DMS 273 (cell line): ENCODE data around the gene RPS16.
"Not testable (repeated sequence)": the region's sequence is repeated elsewhere in the genome, so short reads cannot be mapped to it uniquely, and the experiment has no call there.

ENCODE experiments used
- DNase-seq: peaks from one replicate; lab custom pipeline; 2025; ENCODE audit not compliant: unreplicated experiment; lab: John Stamatoyannopoulos, UW

RPS16 gene

DNA sequence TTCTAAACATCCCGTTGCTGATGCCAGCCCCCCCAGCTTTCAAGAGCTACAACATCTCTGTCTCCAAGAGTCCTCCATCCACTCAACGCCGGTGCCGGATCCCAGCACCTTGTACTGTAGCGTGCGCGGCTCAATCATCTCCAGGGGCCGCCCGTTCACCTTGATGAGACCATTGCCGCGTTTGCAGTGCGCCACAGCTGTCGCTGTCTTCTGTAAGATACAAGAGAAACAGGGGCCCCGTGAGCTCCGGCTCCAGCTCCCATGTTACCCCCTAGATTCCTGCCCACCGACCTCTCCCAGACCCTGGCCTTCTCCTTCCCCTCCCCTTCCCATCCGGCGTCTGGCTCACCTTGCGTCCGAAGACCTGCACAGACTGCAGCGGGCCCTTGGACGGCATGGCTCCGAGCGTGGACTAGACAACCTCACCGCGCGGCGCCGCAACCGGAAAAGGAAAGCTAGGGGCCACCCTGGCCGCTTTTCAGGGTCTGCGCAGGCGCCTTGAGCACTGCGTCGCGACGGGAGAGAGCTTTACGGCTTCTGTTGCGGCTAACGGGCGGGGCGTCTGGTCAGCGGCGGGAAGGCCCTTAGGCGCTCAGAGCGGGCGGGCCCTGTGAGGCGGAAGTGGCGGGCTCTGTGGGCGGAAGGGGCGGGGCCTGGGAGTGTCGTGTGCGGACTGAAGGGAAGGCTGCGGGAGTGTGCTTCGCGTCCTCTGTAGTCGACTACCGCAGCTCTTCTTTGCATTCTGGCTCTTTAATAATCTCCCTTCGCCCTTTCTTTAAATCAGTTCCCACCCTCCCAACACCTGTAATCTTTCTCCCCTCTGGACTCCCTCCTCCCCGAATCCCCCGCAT lies at the start of gene RPS16:
Gene RPS16, minus strand, starts transcription at position 451 of the 851 bp plus-strand sequence. Its CDS starts 54 bp downstream, at position 397.
- peak; percentile 100 for DNase-seq

GRCh38 chr19:39483141-39483540 lies 47.4 kb upstream of the RPS16 start:
- peak; percentile 72 for DNase-seq

DNA sequence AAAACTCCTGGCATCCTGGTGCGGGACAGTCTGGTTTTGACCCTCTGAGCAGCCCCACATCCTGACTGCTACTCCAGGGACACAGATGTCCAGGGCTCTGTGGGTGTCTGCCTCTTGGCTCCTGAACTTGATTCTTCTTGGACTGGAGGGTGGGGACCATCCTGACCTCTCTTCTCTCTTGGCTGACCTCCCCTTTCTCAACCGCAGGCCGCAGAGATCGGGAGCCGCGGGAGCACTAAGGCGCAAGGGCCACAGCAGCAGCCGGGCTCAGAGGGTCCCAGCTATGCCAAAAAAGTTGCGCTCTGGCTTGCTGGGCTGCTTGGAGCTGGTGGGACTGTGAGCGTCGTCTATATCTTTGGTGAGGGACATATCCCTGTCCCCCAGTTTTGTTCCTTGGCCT lies 45.9 kb upstream of the RPS16 start:
- no peak for DNase-seq

GRCh38 chr19:39481229-39481545 lies 45.4 kb upstream of the RPS16 start:
- DNase-seq: peak; percentile 61

DNA sequence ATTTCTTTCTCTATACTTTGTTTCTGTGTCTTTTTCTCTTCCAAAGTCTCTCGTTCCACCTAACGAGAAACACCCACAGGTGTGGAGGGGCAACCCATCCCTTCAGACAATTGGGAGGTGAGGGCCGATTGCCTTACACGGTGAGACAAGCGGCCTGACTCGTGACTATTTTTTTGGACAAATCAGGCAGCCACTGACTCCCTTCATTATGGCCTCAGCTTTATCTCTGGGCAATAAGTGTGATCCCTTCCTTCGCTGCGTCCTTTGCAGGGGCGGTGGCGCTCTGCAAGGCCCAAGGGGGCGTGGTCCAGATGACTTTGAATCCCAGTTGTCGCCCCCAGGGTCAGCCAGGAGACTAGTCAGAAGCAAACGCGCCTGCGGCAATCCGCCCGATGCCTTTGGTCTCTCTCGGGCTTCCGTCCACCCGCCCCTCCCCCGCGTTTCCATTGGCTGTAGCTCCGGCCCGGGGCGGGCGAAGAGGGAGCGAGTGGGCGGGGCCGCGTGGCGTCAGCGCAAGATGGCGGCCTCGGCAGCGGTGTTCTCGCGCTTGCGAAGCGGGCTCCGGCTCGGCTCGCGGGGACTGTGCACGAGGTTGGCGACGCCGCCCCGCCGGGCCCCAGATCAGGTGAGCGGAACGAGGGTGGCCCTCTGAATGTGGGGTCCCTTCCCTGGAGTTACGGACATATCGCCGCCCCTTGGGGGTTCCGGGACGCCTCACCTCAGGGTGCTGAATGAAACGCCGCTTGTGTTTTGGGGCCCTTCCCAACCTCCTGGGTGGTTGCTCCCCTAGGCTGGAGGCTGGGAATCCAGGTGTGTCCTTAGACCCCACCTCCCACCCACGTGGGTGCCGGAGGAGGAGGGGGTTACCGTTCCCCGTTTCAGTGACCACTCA lies 44.8 kb upstream of the RPS16 start, which contains the start of gene TIMM50:
Gene TIMM50, plus strand, starts transcription at position 502 of the 892 bp plus-strand sequence. Its CDS starts 16 bp downstream, at position 518.
- DNase-seq: peak; percentile 99

DNA sequence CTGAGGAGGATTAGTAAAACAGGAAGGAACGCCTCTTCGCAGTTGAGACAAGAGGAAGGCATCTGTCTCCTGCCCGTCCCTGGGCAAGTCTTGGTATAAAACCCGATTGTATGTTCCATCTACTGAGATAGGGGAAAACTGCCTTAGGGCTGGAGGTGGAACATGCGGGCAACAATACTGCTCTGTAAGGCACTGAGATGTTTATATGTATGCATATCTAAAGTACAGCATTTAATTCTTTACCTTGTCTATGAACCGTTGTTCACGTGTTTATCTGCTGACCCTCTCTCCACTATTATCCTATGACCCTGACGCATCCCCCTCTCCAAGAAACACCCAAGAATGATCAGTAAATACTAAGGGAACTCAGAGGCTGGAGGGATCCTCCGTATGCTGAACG lies 44.2 kb upstream of the RPS16 start:
- no peak for DNase-seq

- DNase-seq: not testable (repeated sequence)
Observed at GRCh38 chr19:39479319-39479801, 43.6 kb upstream of the RPS16 start.

DNA sequence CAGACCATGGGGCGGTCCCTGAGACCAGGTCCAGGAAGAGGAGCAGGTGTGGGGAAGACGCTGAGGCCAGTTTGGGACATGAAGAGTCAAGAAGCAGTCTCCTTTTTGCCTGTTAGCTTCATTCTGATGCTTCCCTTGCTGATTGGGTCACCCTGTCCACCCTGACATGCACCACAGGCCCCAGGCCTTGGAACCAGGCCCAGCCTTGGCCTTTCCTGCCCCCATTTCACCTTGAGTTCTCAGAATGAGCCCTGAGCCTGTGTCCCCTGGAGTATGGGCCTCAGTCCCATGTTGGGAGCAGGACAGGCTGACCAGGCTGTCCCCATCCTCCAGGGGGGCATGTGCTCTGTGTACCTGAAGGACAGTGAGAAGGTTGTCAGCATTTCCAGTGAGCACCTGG lies 40.0 kb upstream of the RPS16 start:
- DNase-seq: no peak

DNA sequence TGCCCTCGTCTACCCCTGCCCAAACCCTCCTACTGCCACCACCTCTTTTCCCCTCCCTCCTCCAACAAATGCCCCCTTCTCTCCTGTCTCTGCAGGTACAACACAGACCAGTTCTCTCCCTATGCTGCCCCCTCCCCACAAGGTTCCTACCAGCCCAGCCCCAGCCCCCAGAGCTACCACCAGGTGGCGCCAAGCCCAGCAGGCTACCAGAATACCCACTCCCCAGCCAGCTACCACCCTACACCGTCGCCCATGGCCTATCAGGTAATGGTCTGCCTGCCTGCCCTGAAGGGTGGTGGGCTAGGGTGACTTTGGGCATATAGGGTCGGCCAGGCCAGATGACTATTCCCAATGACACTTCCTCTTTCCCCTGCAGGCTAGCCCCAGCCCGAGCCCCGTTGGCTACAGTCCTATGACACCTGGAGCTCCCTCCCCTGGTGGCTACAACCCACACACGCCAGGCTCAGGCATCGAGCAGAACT lies 38.4 kb upstream of the RPS16 start:
- peak; percentile 78 for DNase-seq

GRCh38 chr19:39473443-39473960 lies 37.8 kb upstream of the RPS16 start:
- no peak for DNase-seq

DNA sequence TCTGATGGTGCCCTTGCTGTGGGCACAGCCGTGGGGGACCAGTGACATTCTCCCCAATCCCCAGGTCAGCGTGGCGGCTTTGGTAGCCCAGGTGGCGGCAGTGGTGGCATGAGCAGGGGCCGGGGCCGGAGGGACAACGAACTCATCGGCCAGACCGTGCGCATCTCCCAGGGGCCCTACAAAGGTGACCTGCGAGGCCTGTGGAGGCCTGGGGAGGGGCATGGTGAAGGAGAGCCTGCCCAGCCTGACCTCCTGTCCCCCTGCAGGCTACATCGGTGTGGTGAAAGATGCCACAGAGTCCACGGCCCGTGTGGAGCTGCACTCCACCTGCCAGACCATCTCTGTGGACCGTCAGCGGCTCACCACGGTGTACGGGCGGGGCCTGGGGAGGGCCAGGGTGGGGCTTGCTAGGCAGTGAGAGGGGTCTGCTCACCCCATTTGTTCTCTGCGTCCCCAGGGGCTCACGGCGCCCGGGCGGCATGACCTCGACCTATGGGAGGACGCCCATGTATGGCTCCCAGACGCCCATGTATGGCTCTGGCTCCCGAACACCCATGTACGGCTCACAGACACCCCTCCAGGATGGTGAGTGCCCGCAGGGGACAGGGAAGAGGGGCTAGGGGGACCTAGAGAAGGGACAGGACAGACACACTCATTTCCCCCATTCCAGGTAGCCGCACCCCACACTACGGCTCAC lies 37.1 kb upstream of the RPS16 start:
- no peak for DNase-seq

DNA sequence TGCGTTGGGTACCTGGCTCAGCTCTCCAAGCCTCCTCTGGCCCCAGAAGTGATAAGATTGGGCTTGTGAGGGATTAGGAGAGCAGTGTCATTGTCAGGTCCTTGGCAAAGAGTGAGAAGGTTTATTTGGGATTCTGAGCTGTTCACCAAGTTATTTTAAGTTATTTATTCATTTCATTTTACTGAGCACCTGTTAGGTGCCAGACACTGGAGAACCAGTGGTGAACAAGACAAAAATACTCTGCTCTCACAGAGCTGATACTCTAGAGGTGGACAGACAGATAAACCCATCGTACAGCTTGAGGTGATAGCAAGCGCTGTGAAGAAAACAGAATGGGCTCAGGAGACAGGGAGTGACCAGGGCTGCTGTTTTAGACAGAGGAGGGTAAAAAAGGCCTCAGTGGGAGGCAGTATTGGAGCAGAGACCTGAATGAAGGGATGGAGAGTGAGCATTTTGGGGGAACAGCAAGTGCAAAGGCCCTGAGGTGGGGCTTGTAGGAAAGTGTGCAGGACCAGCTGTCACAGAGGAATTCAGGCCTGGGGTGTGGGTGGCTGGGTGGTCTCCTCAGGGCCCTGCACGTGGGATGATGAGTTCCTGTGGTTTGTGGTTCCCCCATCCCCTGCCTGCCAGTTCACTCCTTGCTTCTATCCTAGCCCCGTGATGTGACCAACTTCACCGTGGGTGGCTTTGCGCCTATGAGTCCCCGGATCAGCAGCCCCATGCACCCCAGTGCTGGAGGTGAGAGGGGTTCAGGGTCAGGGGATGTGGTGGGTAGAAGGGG lies 36.2 kb upstream of the RPS16 start:
- no peak for DNase-seq

GRCh38 chr19:39470724-39471339 lies 35.1 kb upstream of the RPS16 start:
- no peak for DNase-seq

DNA sequence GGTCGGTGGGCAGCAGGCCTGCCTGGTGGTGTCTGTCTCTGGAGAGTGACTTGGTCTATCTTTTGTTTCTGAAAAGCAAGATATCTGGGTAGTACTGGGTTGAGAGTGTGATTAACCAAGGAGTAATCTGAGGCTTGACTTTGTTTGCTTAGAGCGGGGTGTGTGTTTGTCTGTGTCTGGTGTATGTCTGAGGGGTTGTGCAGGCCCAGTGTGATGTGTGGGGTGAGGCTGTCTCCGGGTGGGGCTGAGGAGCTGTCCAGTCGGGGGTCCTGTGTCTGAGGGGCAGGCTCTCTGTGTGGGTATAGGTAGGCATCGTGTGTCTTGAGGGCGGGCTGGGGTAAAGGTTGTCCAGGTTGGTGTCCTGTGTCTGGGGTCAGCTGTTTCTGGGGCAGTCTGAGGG lies 33.8 kb upstream of the RPS16 start:
- no peak for DNase-seq

DNA sequence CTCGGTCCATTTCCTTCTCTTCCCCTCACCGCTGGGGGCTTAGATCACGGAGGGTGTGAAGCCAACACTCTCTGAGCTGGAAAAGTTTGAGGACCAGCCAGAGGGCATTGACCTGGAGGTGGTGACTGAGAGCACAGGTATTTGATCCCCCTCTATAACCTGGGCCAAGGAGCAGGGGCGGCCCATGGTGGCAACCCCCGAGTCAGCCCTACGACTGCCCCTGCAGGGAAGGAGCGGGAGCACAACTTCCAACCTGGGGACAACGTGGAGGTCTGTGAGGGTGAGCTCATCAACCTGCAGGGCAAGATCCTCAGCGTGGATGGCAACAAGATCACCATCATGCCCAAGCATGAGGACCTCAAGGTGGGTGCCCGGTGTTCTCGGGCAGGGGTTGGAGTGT lies 33.3 kb upstream of the RPS16 start:
- DNase-seq: no peak

DNA sequence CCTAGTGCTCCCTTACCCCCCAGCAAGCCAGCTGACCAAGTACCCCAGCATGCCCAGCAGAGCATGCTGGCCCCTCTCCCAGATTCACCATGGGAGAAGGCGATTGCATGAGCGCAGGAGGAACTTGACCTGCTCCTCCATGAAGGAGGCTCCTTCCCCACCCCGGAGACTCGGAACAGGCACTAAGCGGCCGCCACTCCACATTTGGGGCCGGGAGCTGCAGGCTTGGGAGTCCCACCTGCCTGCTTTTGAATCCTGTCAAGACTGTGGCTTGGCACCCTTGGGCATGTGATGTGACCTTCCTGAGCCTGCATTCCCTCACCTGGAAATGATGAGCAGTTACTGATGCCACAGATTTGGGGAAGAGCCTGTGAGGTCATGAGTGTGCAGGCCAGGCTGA lies 32.2 kb upstream of the RPS16 start:
- DNase-seq: no peak

DNA sequence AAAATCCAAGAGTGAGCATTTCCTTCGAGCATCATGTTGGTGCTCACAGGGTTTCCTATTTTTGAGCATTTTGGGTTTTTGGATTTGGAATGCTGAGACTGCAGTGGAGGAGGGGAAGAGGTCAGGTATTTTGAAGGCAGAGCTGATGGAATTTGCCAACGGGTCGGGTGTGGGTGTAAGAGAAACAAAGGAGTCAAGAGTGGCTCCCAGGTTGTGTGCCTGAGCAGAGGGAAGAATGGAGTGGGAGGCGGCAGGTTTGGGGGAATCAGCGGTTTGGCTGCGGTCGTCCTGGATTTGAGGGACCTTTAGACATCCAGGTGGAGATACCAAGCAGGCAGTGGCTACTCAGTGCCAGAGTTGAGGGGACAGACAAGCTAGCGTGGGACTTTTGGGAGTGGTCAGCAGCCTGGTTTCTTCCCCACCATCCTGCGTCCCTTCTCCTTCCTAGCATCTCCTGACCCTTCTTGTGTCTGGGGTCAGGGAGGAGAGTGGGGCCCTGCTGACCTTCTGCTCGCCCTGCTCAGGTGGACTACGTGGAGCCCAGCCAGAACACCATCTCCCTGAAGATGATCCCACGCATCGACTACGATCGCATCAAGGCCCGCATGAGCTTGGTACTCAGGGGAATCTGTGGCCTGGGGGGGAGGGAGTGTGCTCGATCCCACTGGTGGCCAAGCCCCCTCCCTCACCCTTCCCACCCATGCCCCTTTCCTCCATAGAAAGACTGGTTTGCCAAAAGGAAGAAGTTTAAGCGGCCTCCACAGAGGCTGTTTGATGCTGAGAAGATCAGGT lies 30.4 kb upstream of the RPS16 start:
- no peak for DNase-seq

DNA sequence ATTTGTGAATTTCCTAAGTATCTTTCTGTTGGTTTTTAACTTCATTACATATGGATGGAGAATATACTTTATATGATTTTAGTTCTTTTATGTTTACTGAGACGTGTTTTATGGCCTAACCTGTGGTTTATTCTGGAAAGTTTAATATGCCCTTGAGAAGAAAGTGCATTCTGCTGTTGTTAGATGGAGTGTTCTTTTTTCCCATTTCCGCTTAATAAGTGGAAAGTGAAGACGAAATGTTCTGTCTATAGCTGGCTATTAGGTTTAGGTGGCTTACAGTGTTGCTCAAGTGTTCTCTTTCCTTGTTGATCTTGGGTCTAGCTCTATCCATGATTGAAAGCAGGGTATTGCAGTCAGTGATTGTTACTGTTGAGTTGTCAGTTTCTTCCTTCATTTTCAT lies 27.7 kb upstream of the RPS16 start:
- DNase-seq: no peak

DNA sequence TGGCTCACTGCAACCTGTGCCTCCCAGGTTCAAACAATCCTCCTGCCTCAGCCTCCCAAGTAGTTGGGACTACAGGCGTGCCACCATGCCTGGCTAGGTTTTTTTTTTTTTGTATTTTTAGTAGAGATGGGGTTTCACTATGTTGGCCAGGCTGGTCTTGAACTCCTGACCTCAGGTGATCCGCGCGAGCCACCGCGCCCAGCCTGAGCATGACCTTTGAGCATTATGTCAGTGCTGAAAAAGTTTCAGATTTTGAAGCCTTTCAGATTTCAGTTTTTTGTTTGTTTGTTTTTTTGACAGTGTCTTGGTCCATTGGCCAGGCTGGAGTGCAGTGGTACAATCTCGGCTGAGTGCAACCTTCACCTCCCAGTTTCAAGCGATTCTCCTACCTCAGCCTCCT lies 15.5 kb upstream of the RPS16 start:
- not testable (repeated sequence) for DNase-seq
